ENCODE measurements around the gene OLIG2.

DNA sequence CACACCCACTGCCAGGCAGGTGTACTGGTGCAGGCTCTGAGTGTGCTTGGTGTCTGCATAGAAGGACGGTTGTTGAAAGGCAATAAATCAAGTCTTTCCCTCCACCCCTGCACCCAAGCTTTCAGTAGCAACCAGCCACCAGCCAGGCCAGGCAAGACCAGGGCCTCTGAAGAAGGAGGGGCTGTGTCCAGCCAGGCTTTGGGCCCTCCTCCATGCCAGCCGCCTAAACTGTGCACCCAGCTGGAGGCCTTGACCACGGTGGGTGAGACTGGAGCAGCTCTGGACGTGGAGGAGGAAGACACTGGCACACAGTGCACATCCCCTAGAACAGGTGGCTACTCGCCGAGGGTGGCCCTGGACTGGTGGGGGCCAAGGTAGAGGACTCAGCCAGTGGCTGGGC is 4.9 kb downstream of the OLIG2 start:
- TF ChIP-seq, protein P1, sequence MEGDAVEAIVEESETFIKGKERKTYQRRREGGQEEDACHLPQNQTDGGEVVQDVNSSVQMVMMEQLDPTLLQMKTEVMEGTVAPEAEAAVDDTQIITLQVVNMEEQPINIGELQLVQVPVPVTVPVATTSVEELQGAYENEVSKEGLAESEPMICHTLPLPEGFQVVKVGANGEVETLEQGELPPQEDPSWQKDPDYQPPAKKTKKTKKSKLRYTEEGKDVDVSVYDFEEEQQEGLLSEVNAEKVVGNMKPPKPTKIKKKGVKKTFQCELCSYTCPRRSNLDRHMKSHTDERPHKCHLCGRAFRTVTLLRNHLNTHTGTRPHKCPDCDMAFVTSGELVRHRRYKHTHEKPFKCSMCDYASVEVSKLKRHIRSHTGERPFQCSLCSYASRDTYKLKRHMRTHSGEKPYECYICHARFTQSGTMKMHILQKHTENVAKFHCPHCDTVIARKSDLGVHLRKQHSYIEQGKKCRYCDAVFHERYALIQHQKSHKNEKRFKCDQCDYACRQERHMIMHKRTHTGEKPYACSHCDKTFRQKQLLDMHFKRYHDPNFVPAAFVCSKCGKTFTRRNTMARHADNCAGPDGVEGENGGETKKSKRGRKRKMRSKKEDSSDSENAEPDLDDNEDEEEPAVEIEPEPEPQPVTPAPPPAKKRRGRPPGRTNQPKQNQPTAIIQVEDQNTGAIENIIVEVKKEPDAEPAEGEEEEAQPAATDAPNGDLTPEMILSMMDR (IDR thresholded peaks at IDR 0.05): no peak
- TF ChIP-seq POLR2A (IDR thresholded peaks at IDR 0.05): no peak
